K562 (cell line): ENCODE measurements around the gene TMEM59. TPM values are rescaled to one million over a fixed set of nuclear protein-coding genes. Genes with fewer than 3 reads are reported as not detected.

Source experiments
- ATAC-seq: fragments of 200-7000 bp; cut with Tn5 transposase; 3 replicates; pipeline ENCODE4 v1.9.1; 2020; ENCODE audit warnings: moderate library complexity
- BruUV-seq: library from RNA; stranded (reverse); fragments of 400-500 nt; replicated peaks from 2 replicates; lab custom pipeline; 2021; lab: Mats Ljungman, UMichigan
- CTCF ChIA-PET: fragments of 300-600 bp; formaldehyde crosslinking; extraction: SDS; loops from one replicate; lab custom pipeline; 2021; ENCODE audit warnings: low intra/inter-chr PET ratio; lab: Yijun Ruan, JAX
- POLR2A ChIA-PET: fragments of 300-600, 350-650 bp; sonication (Branson Sonifier 250); formaldehyde crosslinking; extraction: SDS; loops from one replicate; lab custom pipeline; 2021; ENCODE audit warnings: antibody characterized with exemption, inconsistent platforms; lab: Yijun Ruan, JAX
- DNase-seq, 4 experiments: peaks; one replicate each; pipeline versions ENCODE4 v3.0.0 to v3.0.0-alpha.2; 2011 to 2018; ENCODE audit warnings: low spot score in 3 of 4, mixed read lengths in 3 of 4; ENCODE audit errors: extremely low read depth in 1 of 4
- FAIRE-seq: peaks from 2 replicates; lab custom pipeline; 2011; peaks lifted over from hg19 to GRCh38; lab: Jason Lieb, UNC
- H2AFZ ChIP-seq: 2 replicates; pipeline ENCODE4 v1.6.0; 2011; ENCODE audit warnings: low read depth, low read length, control low read depth, inconsistent platforms
- H3K27ac ChIP-seq: fragments of 200-600 bp; 3 replicates; pipeline ENCODE4 v1.8.0; 2011; ENCODE audit warnings: low read depth, mild to moderate bottlenecking, control low read depth, inconsistent platforms, low read length, moderate library complexity, mixed read lengths; ENCODE audit errors: extremely low read depth
- H3K27me3 ChIP-seq, 2 experiments: fragments of 300-600 bp in 1 of 2; 2 replicates in 1 of 2; 3 replicates in 1 of 2; pipeline versions ENCODE4 v1.6.0 to v1.8.0; 2011; ENCODE audit warnings: inconsistent platforms in 2 of 2, low read length in 2 of 2, mild to moderate bottlenecking in 1 of 2, mixed read lengths in 1 of 2, moderate library complexity in 1 of 2; ENCODE audit not compliant: control insufficient read depth in 2 of 2, insufficient read depth in 2 of 2
- H3K36me3 ChIP-seq: fragments of 300-600 bp; 3 replicates; pipeline ENCODE4 v1.8.0; 2011; ENCODE audit warnings: mild to moderate bottlenecking, low read length, inconsistent platforms; ENCODE audit not compliant: control insufficient read depth, insufficient read depth
- H3K4me1 ChIP-seq, 2 experiments: fragments of 200-600 bp in 1 of 2; replicated peaks in 1 of 2; 2 replicates in 1 of 2; 3 replicates in 1 of 2; pipeline versions ENCODE4 v1.5.1 to v1.8.0; 2011; ENCODE audit warnings: inconsistent platforms in 2 of 2, low read length in 2 of 2, mild to moderate bottlenecking in 1 of 2, mixed read lengths in 1 of 2, moderate library complexity in 1 of 2; ENCODE audit not compliant: control insufficient read depth in 2 of 2, insufficient read depth in 2 of 2
- H3K4me2 ChIP-seq: 2 replicates; pipeline ENCODE4 v1.6.1; 2011; ENCODE audit warnings: low read length, control low read depth, inconsistent platforms, mixed read lengths; ENCODE audit not compliant: insufficient read depth
- H3K4me3 ChIP-seq: fragments of 200-600 bp; sonication (generic), shearing (Covaris generic); 2 replicates; pipeline ENCODE4 v1.5.1; 2016; ENCODE audit warnings: control low read depth, inconsistent platforms
- H3K79me2 ChIP-seq: fragments of 200-600 bp; 3 replicates; pipeline ENCODE4 v1.8.0; 2011; ENCODE audit warnings: low read length, inconsistent platforms; ENCODE audit not compliant: control insufficient read depth, insufficient read depth
- H3K9ac ChIP-seq, 2 experiments: 2 replicates each; pipeline versions ENCODE4 v1.6.0 to v1.6.1; 2011; ENCODE audit warnings: low read depth in 2 of 2, low read length in 2 of 2, control low read depth in 1 of 2, inconsistent platforms in 1 of 2, mild to moderate bottlenecking in 1 of 2, mixed read lengths in 1 of 2; ENCODE audit not compliant: insufficient read depth in 1 of 2
- H3K9me1 ChIP-seq: one replicate; pipeline ENCODE4 v1.6.0; 2011; ENCODE audit warnings: inconsistent platforms, mild to moderate bottlenecking, low read length, moderate library complexity; ENCODE audit not compliant: control insufficient read depth, insufficient read depth
- H3K9me3 ChIP-seq: replicated peaks from 2 replicates; pipeline ENCODE4 v1.5.1; 2011; ENCODE audit warnings: low read depth, low read length, inconsistent platforms; ENCODE audit not compliant: control insufficient read depth, insufficient read depth
- H4K20me1 ChIP-seq: replicated peaks from 2 replicates; pipeline ENCODE4 v1.6.1; 2011; ENCODE audit warnings: low read length, inconsistent platforms, mixed read lengths; ENCODE audit not compliant: control insufficient read depth, insufficient read depth
- CEBPB ChIP-seq: fragments of 450-650 bp; IDR thresholded peaks from 2 replicates; pipeline ENCODE4 v1.6.1; 2016; ENCODE audit warnings: missing genetic modification characterization, missing compliant biosample characterization
- ILF3 ChIP-seq: fragments of 450-650 bp; IDR thresholded peaks from 2 replicates; pipeline ENCODE4 v1.6.1; 2018; ENCODE audit warnings: antibody characterized with exemption, mild to moderate bottlenecking, moderate library complexity, borderline replicate concordance
- YY1 ChIP-seq, 3 experiments: IDR thresholded peaks; 2 replicates each; pipeline ENCODE4 v1.6.1; 2011; ENCODE audit warnings: low read length in 2 of 3, mild to moderate bottlenecking in 2 of 3, moderate library complexity in 2 of 3, borderline replicate concordance in 1 of 3, control low read depth in 1 of 3, low read depth in 1 of 3; ENCODE audit not compliant: insufficient read depth in 3 of 3, insufficient replicate concordance in 2 of 3, control insufficient read depth in 1 of 3, insufficient read length in 1 of 3; ENCODE audit errors: extremely low read depth in 1 of 3
- ZNF263 ChIP-seq: sonication (generic); formaldehyde crosslinking; IDR thresholded peaks from 2 replicates; pipeline ENCODE4 v1.8.0; 2022; ENCODE audit warnings: mild to moderate bottlenecking, missing genetic modification reagents, borderline replicate concordance
- WGBS: fragments of 100-300 bp; shearing (Covaris generic); methylation state at CpG from one replicate; pipeline ENCODE4 v1.1.6; 2016; ENCODE audit warnings: low coverage, mixed read lengths; ENCODE audit not compliant: insufficient coverage; ENCODE audit errors: missing lambda C conversion rate; 5-methylcytosine and 5-hydroxymethylcytosine counted together
- in situ Hi-C: fragments of 300-500 bp; cut with MboI; formaldehyde crosslinking; loops from 4 replicates; pipeline ENCODE4 v1.15.0; 2018; ENCODE audit warnings: inconsistent platforms, mixed read lengths
- intact Hi-C: fragments of 100-400 bp; cut with micrococcal nuclease; formaldehyde crosslinking; loops from 2 replicates; pipeline ENCODE4 v1.14.2; 2022
- polyA plus RNA-seq, 8 experiments: library from polyadenylated mRNA; depleted of rRNA in 4 of 8; stranded (reverse) in 5 of 8; unstranded in 3 of 8; fragments of >200 nt; fragmentation: Nextera tagmentation in 2 of 8; fragmentation: Illumina TruSeq in 1 of 8; extraction: Ambion mirVana in 2 of 8; extraction: Trizol in 1 of 8; gene quantifications; 2 replicates each; pipeline versions ENCODE4 v1.2.1 to v1.2.3, GENCODE V29; 2011 to 2014; ENCODE audit warnings: inconsistent platforms in 1 of 8, missing spikeins in 1 of 8
- total RNA-seq, 7 experiments: library from RNA; depleted of rRNA in 6 of 7; stranded (reverse); fragments of >200 nt in 6 of 7; fragmentation: Illumina TruSeq in 2 of 7; extraction: Trizol in 2 of 7; gene quantifications; 2 replicates each; pipeline versions ENCODE4 v1.2.1 to v1.2.3, GENCODE V29; 2011 to 2021; ENCODE audit warnings: low replicate concordance in 1 of 7
- TF ChIP-seq, protein P1 (sequence below): sonication (generic); formaldehyde crosslinking; IDR thresholded peaks from 2 replicates; pipeline ENCODE4 v1.5.0; 2020; ENCODE audit warnings: missing genetic modification reagents

Gene TMEM59
- total and polyA plus RNA-seq, 9 of the 15 experiments (the other 6 are each of a cell fraction or from before 2014, with no cell fraction given): 93.1 to 316 (median 151) TPM

DNA sequence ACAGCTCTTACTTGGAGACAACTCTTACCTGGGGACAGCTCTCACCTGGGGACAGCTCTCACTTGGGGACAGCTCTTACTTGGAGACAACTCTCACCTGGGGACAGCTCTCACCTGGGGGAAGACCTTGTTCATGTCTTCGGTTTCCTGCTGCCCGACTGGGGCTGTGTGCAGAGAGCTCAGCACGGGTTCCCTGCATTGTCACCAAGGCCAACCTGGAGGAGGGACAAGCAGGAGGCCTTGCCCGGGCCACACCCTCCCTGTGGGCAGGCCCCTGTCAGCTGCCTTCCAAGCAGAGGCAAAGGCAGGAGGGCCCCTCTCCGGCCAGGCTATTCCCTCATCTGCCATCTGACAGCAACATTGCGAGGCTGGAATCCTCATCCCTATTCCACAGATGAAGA is 35.0 kb downstream of the TMEM59 start, which contains the start of gene LDLRAD1:
Gene LDLRAD1 (minus strand): TSS at position 208 of the 400 bp plus-strand sequence. CDS start 74 bp downstream, at position 134.
- DNase-seq (peak in 3 of 4 experiments; percentile 13 to 41 (median 23)), FAIRE-seq (no peak), ATAC-seq (peak; percentile 53)
- TF ChIP-seq YY1 (IDR thresholded peaks at IDR 0.05; ENCODE audit: borderline replicate concordance in 1 of 3, control insufficient read depth in 1 of 3, extremely low read depth in 1 of 3, insufficient read depth in 3 of 3, insufficient read length in 1 of 3, insufficient replicate concordance in 2 of 3, low read depth in 1 of 3, low read length in 2 of 3) (no peak), CEBPB (tag) (no peak), ZNF263 (CRISPR knock-in tag) (no peak), ILF3 (no peak)
- TF ChIP-seq, protein P1, sequence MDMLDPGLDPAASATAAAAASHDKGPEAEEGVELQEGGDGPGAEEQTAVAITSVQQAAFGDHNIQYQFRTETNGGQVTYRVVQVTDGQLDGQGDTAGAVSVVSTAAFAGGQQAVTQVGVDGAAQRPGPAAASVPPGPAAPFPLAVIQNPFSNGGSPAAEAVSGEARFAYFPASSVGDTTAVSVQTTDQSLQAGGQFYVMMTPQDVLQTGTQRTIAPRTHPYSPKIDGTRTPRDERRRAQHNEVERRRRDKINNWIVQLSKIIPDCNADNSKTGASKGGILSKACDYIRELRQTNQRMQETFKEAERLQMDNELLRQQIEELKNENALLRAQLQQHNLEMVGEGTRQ (CRISPR knock-in tag): no peak
- H3K4me2 ChIP-seq: no peak within 1 kb of the TSS
- peak within 1 kb of the TSS in 1 of 2 experiments; percentile 43; a peak in 2 of 4 replicates for H3K9ac ChIP-seq
- H4K20me1 ChIP-seq: 0 out of 2 replicates have a peak, but pooled peaks cover 2% of the 10 kb centered on the region
- BruUV-seq: no TSS peak
- H2AFZ ChIP-seq: no peak within 1 kb of the TSS
- no peaks in the 10 kb centered on the region for H3K9me3 ChIP-seq
- no peaks in the 10 kb centered on the region for H3K79me2 ChIP-seq
- H3K27ac ChIP-seq: no peak within 1 kb of the TSS
- peaks cover 40 to 66% of the 10 kb centered on the region in 2 experiments for H3K27me3 ChIP-seq
- WGBS: 3% methylated on average over 6 of the region's 6 CpGs
- H3K4me3 ChIP-seq: no peak within 1 kb of the TSS
- H3K36me3 ChIP-seq: no peaks in the 10 kb centered on the region
- peaks cover 0 to 10% of the 10 kb centered on the region in 2 experiments; a peak in 4 of 5 replicates for H3K4me1 ChIP-seq
- CTCF ChIA-PET: no interaction called here
- no peaks in the 10 kb centered on the region for H3K9me1 ChIP-seq
- in situ Hi-C loops: no loop called here
- intact Hi-C loops: no loop called here
- POLR2A ChIA-PET: interaction anchor here (0.9 kb wide), 1 partner anchor 252 kb away, joined by 4 read pairs; no protein-coding TSS in a partner anchor
